Measurements from ENCODE around the gene GPR132.
"Not testable (repeated sequence)": the region's sequence is repeated elsewhere in the genome, so short reads cannot be mapped to it uniquely, and the experiment has no call there.

Gene GPR132, protein sequence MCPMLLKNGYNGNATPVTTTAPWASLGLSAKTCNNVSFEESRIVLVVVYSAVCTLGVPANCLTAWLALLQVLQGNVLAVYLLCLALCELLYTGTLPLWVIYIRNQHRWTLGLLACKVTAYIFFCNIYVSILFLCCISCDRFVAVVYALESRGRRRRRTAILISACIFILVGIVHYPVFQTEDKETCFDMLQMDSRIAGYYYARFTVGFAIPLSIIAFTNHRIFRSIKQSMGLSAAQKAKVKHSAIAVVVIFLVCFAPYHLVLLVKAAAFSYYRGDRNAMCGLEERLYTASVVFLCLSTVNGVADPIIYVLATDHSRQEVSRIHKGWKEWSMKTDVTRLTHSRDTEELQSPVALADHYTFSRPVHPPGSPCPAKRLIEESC

DNA sequence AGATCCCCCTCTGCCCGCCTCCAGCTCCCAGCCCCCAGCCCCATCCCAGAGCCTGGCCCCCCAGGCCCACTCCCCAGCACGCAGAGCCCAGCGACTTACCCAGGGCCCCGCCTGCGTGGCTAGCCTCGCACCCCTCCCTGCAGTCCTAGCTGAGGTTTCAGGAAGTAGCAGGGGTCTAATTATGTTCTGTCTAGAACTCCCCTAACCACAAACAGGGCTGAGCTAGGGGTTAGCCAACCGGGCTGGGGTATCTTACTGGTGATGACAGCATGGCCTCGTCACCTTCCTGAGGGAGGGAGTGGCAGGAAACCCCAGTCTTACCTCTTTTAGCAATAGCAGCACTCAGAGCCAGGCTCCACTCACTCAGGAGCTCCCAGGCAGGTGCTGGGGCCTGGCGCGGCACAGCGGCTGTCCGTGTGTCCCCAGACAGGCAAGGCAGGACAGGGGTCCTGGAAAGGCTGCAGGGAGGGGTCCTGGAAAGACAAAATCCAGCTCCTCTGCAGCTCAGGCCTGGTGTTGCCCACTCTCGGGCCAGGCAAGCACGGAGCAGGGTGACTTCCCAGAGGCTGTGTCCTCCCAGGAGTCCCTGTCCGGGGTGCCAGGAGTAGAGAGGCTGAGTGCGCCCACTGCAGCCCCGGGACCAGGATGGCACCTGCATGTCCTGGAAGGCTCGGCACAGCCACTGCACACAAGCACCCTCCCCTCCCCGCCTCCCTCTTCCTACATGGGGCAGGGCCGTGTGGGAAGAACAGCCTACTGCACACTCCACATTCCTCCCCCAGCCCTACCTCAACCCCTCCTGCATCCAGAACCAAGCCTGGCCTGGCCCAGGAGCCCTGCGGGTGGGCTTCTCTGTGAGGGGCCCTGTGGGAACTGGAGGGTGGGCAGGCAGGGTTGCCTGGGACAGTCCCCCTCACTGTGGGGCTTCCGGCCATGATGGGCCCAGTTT, at the start of gene GPR132:
GPR132 (minus strand) TSS at position 151 of the 949 bp plus-strand sequence. CDS start 10,010 bp downstream, outside the sequence.
- DNase-seq, result no peak

DNA sequence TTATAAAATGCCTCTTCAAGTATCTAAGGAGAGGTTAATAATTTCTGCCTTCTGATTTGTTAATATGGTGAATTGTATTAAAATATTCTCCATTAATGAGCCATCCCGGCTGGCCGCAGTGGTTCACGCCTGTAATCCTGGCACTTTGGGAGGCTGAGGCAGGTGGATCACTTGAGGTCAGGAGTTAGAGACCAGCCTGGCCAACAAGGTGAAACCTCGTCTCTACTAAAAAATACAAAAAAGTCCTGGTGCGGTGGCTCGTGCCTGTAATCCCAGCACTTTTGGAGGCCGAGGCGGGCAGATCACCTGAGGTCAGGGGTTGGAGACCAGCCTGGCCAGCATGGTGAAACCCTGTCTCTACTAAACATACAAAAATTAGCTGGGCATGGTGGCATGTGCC, 44.0 kb upstream of the GPR132 start:
- DNase-seq, result not testable (repeated sequence)

DNA sequence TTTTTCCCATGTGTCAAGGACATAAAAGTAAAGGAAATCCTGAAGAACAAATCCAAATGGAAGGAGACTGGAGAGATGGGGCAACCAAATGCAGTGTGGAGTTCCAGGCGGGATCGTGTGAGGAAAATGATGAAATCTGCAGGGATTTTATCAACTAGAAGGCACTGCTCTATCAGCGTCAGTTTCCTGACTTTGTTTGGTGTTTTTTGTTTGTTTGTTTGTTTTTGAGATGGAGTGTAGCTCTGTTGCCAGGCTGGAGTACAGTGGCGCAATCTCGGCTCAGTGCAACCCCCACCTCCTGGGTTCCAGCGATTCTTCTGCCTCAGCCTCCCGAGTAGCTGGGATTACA, 43.3 kb upstream of the GPR132 start:
- DNase-seq, result no peak

DNA sequence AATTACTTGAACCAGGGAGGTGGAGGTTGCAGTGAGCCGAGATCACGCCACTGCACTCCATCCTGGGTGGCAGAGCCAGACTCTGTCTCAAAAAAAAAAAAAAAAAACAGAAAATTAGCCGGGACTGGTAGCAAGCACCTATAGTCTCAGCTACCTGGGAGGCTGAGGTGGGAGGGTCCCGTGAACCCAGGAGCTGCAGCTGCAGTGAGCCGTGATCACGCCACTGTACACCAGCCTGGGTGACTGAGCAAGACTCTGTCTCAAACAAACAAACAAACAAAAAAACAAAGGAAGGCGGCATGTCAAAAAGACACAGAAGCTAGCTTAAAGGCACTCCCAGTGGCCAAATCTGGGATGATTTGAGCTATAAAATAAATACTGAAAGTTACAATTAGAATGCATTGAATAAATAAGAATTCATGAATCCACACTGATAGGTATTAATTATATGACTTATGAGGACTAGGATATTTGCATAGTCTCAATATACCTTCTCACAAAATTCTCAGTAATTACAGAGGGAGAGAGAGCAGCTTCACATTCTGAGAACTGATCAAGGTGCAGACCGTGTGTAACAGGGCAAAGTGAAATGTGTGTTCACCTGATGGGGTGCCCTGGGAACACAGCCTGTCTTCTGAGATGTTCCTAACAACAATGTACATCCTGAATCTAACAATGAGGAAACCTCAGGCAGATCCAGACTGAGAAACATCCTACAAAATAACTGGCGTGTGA, 42.7 kb upstream of the GPR132 start:
- no peak for DNase-seq

DNA sequence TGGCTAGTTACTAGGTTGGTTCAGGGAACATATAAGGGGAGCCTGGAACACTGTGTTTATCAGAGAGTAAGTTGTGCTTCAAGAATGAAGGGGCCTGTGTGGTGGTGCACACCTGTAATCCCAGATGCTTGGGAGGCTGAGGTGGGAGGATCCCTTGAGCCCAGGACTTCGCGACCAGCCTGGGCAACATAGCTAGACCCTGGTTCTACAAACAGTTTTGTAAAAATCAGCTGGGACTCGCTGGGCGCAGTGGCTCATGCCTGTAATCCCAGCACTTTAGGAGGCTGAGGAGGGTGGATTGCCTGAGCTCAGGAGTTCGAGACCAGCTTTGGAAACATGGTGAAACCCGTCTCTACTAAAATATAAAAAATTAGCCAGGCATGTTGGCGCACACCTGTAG, 42.1 kb upstream of the GPR132 start:
- DNase-seq, result no peak

DNA sequence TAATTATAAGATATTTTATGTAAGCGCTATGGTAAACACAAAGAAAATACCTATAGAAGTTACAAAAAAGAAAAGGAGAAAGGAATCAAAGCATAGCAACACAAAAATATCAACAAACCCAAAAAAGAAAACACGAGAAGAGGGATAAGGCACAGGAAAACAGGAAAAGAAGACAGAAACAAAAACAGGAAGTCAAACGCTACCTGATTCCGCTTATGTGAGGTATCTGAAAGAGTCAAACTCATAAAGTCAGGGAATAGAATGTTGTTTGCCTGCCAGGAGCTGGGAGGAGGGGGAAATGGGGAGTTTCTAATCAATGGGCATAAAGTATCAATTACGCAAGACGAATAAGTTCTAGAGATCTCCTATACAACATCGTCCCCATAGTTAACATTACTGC, 39.9 kb upstream of the GPR132 start:
- no peak for DNase-seq

DNA sequence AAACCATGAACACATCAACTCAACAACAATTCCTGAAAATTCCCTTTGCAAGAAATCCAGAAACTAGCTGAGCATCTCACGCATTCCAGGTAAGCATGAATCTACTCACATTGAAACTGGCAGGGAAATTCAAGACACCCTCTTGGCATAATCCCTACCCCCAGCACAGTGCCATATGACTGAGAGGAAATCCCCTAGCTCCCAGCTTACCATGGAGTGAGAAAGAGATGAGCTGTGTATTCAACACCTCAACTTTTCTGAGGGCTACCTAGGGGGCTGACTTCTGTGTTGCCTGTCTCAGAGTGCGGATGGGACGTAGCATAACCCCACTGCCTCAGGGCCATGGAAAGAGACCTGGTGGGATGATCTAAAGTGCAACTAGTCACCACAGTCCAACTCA, 37.7 kb upstream of the GPR132 start:
- DNase-seq, result no peak

DNA sequence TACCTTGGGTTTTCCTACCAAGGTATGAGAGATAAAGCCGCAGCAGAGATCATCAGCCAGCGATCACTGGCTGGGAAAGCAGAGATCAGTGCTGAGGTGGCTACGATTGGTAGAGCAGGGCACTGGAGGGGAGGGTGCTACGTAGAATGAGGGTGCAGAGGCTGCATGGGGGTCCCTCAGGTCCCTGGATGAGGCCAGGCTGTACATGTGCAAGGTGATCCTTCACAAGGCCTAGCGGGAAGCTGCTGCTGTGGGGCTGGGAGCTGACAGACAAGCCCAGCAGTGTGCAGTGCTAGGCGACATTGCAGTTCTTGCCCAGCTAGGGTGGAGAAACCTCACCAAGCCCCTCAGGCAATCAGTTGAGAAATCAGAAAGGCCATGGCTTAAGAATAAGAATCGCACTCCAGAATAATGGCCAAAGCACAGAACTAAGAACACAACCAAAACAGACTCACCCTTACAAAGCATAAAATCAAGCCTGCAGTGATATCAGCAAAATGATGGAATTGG, 37.2 kb upstream of the GPR132 start:
- no peak for DNase-seq

DNA sequence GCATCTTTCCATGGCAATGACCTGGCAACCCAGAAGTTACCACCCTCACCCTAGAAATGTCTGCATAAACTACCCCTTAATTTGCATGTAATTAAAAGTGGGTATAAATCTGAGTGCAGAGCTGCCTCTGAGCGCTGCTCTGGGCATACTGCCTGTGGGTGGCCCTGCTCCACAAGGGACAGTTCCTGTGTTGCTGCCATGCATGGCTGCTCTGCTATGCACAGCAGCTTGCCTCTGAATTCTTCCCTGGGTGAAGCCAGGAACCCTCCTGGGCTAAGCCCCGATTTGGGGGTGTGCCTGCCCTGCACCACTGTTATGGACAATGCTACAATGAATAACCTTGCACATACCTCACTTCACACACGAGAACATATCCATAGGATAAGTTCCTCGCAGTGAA, 35.7 kb upstream of the GPR132 start:
- DNase-seq, result no peak

DNA sequence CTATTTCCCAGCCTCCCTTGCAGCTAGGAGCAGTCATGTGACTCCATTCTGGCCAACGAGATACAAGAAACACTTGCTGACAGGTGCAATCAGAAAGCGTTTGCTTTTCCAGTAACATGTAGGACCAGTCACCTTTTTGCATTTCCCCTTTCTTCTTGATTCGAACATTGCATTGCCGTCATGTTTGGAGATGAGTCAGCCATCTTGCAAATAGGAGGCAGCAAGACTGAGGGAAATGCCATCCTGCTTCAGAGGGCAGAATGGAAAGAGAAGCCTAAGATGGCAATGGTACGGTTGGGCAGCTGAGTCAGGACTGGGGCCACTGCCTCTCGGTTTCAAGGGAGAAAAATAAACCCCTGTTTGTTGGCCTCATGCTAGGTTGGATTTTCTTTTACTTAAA, 34.5 kb upstream of the GPR132 start:
- no peak for DNase-seq

DNA sequence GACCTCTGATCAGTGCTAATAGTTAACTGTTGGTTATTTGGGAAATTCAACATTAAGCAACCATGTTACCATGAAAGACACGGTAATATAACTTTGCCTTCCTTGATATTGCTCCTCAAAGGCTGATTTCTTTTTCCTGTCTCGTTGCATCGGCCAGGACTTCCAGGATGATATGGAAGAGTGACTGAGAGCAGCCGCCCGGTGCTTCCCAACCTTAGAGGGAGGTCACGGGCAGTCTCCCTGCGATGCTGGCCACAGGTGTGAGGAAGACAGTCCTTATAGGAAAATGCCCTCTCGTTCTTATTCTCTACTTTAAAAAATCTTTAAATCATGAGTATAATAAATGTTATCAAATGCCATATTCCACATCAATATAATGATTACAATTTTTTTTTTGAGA, 33.1 kb upstream of the GPR132 start:
- DNase-seq, result no peak

DNA sequence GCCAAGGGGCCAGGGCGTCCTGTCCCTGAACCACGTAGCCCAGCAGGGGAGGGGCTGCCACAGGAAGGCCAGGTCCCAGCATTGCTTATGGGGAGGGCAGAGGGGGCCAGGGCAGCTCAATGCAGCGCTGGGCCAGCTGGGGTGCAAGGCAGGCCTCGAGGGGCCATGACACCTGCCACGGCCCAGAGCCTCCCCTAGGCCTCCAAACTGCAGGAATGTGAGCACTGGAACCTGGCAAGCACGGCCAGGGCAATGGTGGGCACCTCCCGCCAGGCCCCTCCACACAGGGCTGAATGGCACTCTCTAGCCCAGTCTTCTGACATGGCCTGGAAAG, 32.5 kb upstream of the GPR132 start:
- DNase-seq, result no peak

DNA sequence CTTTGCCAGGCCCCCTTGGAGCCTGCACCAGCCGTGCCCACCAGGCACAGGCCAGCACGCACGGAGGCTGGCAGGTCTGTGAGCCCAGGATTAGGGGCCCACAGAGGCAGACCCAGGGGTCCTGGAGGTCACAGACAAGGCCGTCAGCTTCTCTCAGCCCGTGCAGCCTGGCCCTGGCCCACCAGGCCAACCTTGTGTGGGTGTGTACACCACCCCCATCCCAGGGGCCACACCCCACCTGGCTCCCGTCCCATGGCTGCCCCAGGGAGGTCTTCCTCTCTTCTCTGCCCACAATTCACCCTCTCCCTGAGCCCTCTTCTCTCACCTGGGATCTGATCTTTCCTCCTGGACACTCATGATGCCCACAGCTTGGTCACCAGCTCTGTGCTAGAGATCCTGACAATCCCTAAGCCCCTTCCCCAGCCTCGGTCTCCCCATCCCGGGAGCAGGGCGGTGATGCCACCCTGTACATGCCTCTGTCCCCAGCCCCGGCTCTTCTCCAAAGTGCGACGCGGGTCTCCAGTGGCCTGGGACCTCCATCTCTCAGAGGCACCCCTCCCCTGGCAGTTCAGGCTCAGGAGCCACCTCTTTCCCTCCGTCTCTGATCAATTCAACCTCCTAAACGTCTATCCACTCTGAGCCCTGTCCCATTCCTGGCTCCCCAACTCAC, 31.1 kb upstream of the GPR132 start:
- no peak for DNase-seq

DNA sequence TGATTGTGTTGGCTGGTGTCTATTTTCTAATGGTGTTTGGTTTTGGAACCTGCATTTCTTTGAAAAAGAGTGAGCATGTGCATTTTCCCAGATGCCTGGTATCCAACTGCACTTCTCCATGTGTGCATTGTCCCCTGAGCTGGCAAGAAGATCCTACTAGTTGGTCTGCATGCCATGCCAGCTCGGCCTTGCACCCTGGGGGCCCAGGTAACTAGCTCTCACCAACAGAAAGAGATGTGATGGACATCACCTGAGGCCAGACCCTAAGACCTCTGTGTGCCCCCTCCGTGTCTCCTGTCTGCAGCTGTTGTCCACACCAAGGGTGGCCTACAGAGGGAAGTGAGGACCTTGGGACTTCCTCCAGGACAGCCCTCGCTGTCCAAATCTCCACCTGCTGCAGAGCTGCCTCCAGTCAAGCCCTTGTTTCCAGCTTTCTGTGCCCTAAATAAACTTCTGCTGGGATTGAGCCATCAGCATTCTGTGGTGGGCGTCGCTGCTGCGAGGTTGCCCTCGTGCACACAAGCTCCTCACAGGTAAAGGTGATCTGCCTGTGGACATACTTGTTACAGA, 30.1 kb upstream of the GPR132 start:
- DNase-seq, result no peak

DNA sequence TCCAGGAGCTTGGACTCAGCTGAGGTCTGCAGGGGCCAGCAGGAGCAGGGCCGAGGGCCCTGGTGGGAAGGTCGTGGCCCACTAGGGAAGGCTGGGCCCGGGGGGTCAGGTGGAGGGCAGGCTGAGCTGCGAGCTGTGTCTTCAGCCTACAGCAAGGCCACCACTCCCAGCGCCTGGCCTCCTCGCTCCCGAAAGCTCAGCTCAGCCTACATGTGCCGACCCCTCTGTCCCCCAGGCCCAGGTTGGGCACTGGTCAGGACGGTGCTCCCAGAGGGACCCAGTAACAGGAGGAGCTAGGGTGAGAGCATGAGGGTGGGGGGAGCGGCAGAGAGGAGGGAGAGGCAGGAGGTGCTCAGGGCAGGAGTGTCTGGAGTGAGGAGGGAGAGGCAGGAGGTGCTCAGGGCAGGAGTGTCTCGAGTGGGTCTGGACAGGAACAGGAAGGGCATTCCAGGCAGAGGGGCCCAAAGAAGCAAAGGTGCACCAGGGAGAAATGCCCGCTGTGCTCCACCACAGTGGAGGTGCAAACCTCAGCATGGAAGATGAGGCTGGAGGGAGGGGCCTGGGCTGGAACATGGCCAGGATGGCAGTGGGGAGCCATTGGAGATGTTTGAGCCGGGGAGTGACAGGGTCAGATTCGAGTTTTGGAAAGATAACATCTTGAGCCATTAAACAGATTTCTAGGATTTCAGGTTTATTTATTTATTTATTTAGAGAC, 29.1 kb upstream of the GPR132 start:
- no peak for DNase-seq

DNA sequence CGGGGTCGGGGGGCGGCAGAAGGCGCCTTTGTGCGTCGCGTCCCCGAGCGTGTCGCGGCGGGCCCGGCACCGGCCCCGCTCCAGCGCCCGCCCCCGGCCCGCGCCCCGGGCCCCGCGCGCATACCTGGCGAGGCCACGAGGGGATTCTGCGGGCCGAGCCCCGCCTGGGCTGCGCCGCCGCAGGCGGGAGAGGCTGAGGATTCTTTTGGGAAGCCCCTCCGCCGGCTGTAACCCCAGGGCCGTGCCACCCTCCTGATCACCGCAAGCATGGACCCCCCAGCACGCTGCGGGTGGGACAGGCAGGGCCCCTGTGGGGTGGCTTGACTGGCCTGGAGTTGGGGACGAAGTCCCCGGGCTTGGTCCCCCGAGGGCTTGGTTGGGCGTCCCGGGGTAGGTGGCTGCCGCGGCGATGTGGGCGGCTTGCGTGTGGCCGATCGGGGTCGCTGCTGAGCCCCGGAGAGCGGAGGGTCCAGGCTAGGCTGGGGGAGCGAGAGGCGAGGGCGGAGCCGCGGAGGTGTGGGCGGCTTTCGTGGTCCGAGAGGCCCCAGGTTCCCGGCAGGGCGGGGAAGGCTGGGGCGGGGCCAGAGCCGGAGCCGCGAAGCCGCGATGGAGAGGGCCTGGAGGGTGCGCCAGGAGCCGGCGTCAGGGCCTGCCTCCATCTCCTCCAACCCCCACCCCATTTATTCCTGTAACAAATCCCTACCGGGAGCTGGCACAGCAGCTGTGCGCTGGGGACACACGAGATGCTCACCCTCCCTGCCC, 28.4 kb upstream of the GPR132 start:
- DNase-seq, result peak; percentile 23

DNA sequence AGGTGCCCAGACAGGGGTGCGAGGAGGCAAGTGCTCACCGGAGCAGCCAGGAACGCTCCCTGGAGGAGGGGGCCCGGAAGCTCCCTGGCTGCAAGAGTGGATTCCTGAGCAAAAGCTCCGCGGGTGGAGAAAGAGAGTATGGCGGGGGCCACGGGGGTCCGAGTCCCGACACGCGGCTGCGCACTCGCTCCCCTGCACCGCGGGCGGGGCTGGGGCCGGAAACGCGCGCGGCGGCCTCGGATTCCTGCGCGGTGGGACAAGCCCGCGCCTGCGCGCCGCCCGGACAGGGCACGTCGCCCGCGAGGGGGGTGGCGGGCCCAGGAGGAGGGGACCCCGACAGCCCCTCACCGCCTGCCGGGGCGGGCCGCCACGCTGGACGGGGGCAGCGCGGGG, 27.8 kb upstream of the GPR132 start:
- no peak for DNase-seq

DNA sequence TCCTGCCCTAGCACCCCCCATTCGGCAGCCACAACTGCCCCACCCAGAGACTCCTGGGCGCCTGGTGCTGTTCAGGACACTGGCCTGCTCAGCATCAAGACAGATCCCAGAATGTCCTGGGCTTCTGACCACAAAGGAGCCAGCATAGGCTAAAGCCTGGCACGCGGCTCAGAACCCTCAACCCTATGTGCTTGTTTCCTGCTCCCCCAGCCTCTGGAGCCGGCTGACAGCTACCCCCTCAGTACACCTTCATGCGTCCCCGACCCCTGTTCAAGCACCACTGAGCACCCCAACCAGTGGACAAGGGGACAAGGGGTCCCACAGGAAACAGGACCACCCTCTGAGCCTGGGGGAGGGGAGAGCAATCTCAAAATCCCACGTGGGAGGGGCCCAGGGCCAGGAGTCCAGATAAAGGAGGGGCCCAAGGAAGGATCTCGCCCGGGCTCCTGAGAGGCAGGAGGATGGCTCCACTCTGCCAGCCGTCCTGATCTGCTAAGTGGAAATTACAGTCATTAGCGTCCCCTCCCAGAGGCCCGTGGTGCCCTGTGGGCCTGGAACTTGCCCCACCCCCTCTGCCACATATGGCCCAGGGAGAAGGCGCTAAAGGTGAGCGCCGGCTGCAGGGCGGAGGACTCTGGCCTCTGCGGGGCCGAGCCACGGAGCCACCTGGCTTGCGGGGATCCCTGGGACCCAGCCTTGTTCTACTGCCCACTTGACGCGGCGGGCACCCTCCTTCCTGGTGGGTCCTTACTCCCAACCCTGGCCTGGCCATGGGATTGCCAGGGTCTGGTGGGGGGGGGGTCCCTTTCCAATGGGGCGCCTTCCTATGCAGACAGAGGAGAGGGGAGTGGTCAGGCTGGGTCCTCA, 27.2 kb upstream of the GPR132 start:
- DNase-seq, result no peak

DNA sequence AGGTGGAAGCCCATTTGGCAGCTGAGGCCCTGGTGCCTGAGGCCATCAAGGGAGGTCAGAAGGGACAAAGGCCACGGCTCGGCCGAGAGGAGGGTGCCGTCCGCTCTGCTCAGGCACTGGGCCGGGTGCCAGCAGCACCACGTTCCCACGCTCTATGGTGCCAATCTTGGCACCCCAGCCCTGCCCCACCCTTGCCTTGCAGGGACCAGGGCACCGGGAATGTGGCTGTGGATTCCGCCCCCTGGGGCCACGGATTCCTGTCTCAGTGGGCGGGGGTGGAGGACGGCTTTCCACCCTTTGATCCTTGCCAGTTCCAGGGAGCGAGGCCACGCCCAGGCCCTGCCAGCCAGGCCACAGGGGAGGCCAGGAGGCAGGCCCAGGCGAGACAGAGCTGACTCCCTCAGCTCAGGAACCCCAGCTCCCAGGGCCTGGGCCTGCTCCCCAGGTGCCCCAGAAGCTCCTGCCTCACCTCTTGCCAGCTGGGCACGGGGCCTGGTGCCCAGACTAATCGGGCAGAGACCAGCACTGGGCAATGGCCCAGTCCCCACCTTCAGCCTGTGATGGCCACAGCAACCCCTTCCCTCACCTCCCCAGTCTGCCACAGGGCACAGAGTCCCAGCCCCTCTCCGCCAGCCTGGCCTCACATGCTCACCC, 26.4 kb upstream of the GPR132 start:
- DNase-seq, result no peak
